ENCODE data around the gene TRNAU1AP.

- TF ChIP-seq POLR2AphosphoS5 (IDR thresholded peaks at IDR 0.05; ENCODE audit: low read length): no peak
- peak in 2 of 3 experiments; percentile 22 to 33; a peak in 4 of 6 replicates for TF ChIP-seq CTCF (IDR thresholded peaks at IDR 0.05 in 2 of 3, conservative IDR thresholded peaks at IDR 0.05 in 1 of 3; ENCODE audit: control insufficient read depth in 2 of 3, extremely low read depth in 1 of 3, insufficient read depth in 1 of 3, low read depth in 3 of 3, low read length in 3 of 3)
Measured at GRCh38 chr1:28580722-28581530, 28.0 kb downstream of the TRNAU1AP start.

Measured in GM12878 (cell line).